Left forelimb (tissue), 1 donor: ENCODE data around the gene CAMTA2.
"Not testable (repeated sequence)": the region's sequence is repeated elsewhere in the genome, so short reads cannot be mapped to it uniquely, and the experiment has no call there.

Experiments
- DNase-seq: peaks from one replicate; pipeline ENCODE4 v3.0.0-alpha.2; 2018; ENCODE audit warnings: low spot score

Gene CAMTA2, protein sequence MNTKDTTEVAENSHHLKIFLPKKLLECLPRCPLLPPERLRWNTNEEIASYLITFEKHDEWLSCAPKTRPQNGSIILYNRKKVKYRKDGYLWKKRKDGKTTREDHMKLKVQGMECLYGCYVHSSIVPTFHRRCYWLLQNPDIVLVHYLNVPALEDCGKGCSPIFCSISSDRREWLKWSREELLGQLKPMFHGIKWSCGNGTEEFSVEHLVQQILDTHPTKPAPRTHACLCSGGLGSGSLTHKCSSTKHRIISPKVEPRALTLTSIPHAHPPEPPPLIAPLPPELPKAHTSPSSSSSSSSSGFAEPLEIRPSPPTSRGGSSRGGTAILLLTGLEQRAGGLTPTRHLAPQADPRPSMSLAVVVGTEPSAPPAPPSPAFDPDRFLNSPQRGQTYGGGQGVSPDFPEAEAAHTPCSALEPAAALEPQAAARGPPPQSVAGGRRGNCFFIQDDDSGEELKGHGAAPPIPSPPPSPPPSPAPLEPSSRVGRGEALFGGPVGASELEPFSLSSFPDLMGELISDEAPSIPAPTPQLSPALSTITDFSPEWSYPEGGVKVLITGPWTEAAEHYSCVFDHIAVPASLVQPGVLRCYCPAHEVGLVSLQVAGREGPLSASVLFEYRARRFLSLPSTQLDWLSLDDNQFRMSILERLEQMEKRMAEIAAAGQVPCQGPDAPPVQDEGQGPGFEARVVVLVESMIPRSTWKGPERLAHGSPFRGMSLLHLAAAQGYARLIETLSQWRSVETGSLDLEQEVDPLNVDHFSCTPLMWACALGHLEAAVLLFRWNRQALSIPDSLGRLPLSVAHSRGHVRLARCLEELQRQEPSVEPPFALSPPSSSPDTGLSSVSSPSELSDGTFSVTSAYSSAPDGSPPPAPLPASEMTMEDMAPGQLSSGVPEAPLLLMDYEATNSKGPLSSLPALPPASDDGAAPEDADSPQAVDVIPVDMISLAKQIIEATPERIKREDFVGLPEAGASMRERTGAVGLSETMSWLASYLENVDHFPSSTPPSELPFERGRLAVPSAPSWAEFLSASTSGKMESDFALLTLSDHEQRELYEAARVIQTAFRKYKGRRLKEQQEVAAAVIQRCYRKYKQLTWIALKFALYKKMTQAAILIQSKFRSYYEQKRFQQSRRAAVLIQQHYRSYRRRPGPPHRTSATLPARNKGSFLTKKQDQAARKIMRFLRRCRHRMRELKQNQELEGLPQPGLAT

DNA sequence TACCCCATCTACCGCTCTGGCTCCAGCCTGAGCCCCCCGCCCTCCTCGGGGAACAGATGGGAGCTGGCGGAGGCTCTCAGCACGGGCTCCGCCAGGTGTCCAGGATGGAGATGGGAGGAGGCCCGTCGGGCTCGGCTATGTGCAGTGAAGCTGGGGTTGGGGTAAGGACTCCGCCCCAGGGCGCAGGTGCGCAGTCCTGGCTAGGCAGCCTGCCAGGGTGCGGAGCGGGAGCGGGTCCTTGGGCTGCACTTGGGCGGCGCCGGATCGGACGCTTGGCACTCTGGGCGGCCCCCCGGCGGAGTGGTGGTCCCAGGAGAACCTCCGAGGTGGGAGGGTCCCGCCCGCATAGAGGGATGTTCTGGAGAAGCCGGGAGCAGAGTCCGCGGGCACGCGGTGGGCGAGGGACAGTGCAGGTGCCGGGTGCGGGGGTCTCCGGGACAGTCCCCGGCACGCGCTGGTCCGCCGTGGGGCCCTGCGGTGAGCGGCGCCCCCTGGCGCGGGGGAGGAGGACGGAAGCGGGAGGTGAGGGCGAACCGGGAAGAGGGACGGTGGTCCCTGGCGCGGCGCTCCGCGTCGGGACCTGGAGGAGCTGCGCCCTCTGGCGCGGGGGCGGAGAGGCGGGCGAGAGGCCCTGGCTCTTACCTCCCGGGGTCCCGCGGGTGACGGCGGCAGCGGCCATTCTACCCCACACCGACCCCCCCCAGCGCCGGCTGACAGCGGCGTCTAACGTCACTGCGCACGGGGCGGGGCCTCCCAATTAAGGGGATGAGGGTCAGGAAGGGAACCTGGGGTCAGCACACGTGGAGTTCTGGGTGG is at the start of gene CAMTA2:
Gene CAMTA2 (minus strand): TSS at position 725 of the 816 bp plus-strand sequence. CDS start 1,453 bp downstream, outside the sequence.
- DNase-seq: peak; percentile 91

DNA sequence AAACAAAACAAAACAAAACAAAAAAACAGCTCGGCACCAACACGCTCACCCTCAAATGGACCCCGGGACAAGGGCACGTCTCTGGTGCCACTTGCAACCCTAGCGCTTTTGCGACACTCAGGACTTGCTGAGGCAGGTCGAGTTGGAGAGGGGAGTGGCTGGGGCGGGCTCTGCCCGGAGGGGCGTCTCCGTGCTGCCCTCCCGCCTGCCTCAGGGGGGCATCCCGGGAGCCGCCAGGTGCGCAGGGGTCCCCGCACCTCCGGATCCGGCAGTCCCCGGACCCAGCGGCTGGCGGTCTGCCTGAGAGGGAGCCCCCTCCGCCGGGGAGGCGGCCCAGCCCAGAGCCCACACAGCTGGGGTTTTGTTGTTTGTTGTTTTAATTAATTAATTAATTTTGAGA is 47.8 kb upstream of the CAMTA2 start, which contains the start of gene SLC52A1:
Gene SLC52A1 (minus strand): TSS at position 112 of the 400 bp plus-strand sequence. CDS start 820 bp downstream, outside the sequence.
- no peak for DNase-seq

DNA sequence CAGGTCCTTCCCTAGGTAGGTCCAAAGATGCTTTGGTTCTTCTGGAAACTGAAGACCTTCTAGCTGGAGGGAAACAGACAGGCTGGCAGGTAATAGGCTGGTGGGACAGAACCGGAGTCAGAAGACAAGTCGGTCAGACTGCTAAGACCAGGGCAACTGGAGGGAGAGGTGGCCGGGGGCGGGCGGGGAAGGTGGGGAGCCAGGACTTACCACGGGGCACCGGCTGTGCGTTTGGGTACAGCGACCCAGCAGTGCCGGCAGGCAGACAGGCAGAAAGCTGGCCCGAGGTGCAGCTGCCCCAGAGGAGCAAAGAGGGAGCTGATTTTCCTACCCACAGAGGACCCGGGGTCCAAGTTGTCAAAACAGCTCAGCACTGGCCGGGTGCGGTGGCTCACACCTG is 47.2 kb upstream of the CAMTA2 start:
- no peak for DNase-seq

DNA sequence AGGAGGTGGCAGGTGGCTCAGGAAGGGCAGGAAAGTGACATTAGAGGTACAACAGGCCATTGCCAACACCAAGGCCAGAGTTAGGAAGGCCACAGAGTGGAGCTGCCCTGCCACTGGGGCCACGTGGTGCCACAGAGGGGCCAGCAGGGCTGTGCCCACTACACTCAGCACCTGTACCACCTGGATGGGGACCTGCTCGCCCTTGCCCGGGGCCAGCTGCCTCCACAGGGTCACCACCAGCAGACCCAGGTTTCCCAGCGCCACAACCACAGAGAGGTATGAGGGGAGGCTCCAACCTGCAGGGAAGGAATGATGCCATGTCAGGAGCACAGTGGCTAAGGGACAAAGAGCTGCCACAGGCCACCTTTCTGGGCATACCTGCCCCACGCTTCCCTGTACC is 46.6 kb upstream of the CAMTA2 start:
- DNase-seq: no peak

DNA sequence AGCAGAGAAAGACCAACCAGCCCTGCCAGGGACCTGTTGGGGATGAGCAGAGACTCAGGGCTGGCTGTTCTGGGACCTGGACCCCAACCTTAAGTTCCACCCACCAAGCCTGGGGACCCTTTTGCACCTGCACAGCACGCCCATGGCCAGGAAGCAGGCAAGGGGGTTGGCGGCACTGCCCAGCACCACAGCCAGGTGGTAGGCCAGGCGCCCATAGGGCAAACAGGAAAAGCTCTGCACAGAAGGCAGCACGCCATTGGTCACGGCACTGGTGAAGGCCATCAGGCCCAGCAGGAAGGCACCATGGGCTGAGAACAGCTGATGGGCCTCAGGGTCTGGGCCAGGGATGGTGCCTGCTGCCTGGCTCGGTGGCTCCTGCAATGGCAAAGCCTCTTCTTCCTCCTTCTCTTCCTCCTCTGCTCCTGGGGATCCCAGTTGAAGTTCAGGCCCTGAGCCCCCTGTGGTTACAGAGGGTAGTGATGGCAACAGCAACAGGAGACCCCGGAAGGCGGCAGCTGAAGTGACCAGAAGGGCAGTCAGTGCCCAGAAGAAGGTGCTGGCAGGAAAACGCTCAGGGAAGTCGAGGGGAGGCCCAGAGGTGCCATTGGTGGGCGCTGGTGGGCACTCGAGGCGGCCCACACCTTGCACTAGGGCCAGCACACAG is 46.0 kb upstream of the CAMTA2 start:
- no peak for DNase-seq

DNA sequence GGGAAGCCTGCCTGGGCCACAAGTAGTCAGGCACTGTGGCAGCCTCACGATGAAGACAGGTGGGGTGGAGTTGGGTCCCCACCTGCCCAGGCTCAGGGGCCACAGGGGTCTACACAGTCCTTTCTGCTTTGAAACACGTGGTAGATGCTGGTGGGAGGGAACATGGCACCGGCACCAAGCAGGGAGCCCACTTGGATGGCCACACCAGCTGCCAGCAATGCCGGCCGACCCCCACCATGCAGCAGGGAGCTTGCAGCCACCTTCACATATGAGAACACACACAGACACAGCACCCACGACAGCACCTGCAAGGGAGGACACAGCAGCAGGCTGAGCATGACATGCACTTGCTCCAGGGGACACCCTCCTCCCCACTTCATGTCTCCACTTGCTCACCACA is 45.4 kb upstream of the CAMTA2 start:
- DNase-seq: no peak

DNA sequence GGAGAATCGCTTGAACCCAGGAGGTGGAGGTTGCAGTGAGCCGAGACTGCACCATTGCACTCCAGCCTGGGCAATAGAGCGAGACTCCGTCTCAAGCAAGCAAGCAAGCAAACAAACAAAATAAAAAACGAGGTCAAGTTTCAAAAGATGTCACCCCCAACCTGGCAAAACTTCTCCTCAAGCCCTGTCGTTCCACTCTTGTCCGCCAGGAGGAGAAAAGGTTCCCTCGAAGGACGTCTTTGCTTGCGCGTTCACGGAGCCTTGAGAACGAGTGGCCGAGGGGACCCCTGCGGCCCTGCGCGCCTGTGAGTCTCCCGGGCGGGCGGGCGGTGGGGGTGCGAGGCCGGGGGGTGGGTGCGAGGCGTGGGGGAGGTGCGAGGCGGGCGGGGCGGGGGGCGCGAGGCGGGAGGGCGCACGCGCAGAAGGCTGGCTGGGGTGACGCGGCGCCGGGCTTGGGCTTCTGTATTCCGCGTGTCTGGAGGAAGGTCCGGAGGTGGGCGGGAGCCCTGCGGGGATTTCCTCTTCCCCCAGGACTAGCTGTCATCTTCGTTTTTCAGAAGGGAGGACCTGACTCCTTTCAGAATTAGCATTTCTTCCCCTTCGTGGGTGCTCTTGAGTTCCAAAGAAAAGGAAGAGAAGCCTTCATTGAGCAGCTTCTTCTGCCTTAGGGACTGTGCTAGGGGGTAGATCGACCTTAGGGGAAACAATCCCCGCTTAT is 44.0 kb upstream of the CAMTA2 start:
- DNase-seq: peak; percentile 88

DNA sequence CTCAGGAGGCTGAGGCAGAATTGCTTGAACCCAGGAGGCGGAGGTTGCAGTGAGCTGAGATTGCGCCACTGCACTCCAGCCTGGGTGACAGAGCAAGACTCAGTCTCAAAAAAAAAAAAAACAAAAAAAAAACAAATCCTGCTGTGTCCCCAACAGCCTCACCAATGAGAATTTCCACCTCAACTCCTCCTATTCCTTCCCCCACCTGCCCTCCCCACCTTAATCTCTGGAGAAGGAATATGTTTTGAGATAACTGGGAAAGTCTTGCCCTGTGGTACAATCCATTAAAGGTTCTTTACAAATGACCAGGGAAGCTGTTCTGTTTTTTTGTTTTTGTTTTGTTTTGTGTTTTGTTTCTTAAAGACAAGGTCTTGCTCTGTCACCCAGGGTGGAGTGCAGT is 42.7 kb upstream of the CAMTA2 start:
- not testable (repeated sequence) for DNase-seq

DNA sequence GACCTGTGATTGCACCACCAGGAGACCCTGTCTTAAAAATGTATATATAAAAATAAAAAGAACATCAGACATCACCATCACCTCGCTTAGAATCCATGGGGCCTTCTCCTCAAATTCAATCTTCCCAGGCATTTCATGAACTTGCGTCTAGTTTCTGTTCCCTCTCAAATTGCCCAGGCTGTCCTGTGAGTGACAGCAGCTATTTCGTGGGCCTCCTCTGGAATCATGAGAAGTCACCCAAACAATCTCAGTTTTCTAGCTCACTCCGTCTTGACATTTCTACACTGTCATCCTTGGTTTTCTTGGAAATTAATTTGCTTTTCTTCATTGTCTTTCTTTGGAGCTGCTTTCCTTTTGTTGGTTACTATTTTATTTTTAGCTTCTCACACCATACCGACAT is 40.4 kb upstream of the CAMTA2 start:
- no peak for DNase-seq

DNA sequence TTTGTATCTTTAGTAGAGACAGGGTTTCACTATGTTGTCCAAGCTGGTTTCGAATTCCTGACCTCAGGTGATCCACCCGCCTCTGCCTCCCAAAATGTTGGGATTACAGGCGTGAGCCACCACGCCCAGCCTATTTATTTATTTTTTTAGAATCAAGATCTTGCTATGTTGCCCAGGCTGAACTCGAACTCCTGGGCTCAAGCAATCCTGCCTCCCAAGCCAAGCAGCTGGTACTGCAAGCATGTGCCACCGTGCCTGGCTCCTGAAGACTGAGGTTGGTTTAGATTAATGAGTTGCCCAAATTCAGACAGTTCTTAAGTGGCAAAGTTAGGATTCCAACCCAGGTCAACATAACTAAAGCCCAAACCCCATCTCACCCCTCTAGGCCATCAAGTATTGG is 39.8 kb upstream of the CAMTA2 start:
- no peak for DNase-seq

DNA sequence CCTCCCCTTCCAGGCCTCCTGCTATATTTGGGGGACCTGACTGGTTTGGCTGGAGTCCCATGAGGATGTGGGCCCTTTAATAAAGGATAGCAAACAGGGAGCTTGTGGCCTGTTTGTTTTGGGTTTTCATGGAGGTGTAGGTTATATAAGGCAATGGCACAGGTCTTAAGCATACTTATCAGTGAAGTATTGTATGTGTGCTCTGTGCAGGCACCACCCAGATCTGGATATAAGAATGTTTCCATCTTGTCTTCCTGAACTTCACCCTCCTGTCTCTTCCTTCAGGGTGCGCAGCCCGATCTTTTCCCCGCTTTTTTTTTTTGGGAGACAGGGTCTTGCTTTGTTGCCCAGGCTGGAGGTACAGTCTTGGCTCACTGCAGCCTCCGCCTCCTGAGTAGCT is 37.1 kb upstream of the CAMTA2 start:
- no peak for DNase-seq

DNA sequence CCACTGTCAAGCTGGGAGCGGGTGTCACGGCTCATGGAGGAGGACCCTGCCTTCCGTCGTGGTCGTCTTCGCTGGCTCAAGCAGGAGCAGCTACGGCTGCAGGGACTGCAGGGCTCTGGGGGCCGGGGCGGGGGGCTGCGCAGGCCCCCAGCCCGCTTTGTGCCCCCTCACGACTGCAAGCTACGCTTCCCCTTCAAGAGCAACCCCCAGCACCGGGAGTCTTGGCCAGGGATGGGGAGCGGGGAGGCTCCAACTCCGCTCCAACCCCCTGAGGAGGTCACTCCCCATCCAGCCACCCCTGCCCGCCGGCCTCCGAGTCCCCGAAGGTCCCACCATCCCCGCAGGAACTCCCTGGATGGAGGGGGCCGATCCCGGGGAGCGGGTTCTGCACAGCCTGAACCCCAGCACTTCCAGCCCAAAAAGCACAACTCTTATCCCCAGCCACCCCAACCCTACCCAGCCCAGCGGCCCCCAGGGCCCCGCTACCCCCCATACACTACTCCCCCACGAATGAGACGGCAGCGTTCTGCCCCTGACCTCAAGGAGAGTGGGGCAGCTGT is 36.2 kb upstream of the CAMTA2 start:
- DNase-seq: no peak

DNA sequence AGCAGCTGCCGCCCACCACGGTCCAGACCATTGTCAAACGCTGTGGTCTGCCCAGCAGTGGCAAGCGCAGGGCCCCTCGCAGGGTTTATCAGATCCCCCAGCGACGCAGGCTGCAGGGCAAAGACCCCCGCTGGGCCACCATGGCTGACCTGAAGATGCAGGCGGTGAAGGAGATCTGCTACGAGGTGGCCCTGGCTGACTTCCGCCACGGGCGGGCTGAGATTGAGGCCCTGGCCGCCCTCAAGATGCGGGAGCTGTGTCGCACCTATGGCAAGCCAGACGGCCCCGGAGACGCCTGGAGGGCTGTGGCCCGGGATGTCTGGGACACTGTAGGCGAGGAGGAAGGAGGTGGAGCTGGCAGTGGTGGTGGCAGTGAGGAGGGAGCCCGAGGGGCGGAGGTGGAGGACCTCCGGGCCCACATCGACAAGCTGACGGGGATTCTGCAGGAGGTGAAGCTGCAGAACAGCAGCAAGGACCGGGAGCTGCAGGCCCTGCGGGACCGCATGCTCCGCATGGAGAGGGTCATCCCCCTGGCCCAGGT is 34.8 kb upstream of the CAMTA2 start:
- no peak for DNase-seq

DNA sequence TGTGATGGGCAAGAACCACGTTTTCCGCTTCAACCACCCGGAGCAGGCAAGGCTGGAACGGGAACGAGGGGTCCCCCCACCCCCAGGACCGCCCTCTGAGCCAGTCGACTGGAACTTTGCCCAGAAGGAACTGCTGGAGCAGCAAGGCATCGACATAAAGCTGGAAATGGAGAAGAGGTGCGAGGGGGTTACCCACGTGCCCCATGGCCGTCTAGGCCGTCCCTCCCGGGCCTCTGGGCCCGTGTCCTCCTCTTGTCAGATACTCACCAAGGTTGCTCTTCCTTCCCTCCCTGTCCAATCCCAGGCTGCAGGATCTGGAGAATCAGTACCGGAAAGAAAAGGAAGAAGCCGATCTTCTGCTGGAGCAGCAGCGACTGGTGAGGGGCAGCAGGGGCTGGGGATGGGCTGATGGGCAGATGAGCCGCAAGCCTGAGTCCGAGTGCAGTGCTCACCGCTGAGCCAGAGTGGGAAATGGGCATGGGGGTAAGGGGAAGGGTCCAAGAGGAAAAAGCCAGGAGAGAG is 33.1 kb upstream of the CAMTA2 start:
- DNase-seq: no peak

DNA sequence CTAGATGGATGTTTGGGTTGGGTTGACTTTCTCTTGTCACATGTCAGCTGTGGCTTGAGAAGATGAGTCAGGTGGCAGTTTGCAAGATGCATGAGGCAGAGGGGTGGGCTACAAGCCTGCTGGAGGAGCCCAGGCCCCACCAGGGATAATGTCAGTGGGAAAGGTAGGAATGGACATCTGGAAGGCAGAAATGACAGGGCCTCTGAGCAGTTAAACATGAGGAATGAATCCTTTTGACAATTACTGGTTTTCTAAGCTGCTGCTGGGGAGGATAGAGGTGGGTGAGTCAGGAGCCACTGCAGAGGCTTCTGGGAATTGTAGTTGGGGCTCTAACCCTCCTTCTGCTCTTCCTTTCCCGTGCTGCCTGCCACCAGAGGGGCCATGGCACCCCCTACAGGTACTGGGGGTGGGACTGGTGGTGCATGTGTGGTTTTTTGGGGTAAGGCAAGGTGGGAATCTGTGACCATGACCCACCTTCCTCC is 32.0 kb upstream of the CAMTA2 start:
- no peak for DNase-seq

DNA sequence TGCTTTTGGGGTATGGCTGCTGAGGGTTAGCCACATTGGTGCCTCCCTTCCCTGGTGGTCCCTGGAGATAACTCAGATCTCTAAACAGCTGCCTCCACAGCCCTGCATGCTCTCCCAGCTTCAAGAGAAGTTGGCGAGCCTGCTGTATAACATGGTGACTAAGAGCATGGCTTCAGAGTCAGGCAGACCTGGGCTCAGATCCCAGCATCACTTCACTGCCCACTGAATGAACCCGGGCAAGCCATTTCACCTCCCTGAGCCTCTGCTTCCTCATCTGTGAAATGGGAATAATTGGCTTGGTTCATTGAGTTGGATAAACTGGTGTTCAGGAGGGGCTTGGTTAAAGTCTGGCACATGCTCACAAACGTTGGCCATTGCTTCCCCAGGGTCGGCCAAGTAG is 26.9 kb upstream of the CAMTA2 start:
- DNase-seq: no peak

DNA sequence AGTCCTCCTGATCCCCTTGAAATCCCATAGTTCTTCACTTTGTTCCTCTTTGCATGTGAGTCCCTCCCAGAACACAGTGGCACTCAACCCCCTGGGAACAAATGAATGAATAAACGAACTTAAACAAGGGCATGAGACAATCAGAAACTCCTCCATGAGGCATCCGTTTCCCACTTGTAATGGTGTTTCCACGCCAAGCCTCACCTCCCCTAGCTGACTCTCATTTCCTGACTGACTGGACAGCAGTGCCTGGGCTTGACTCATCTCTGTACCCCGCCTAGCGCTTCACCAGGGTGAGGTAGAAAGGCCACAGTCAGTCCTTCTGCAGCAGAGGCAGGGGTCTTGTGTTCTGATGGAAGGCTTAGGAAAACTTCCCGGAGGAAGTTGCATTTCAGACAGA is 24.5 kb upstream of the CAMTA2 start:
- DNase-seq: no peak

DNA sequence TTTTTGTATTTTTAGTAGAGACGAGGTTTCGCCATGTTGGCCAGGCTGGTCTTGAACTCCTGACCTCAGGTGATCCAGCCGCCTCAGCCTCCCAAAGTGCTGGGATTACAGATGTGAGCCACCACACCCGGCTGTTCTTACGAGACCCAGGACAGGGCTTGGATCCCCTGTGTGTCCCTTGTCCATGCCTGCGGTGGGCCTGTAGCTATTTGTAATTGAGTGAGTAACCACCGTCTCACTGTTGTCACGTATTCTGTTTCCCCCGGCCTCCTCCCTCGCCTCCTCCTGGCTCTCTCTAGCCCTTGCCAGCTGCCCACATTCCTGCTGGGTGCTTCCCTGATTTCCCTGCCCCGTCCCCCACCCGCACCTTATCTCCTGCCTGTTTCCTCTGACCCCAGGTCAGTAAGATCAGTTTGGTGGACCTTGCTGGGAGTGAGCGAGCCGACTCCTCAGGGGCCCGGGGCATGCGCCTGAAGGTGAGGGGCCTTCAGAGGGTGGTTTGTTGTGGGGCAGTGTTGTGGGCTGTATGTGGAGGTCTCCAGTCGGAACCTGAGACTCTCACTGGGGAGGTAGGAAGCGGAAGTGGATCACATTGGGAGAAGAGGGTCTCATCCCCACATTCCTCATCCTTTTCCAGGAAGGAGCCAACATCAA is 15.9 kb upstream of the CAMTA2 start:
- DNase-seq: no peak
